CD4-positive, alpha-beta T cell treated with Interleukin-4 for 4 hours (primary cell): Measurements from ENCODE around the gene PLEKHN1.
"Not testable (repeated sequence)": the region's sequence is repeated elsewhere in the genome, so short reads cannot be mapped to it uniquely, and the experiment has no call there.

Experiments used
- DNase-seq: peaks from one replicate; pipeline ENCODE4 v3.0.0-alpha.2; 2020

Gene PLEKHN1

GRCh38 chr1:942864-943533, 23.3 kb upstream of the PLEKHN1 start:
- no peak for DNase-seq

GRCh38 chr1:943545-944340, 22.5 kb upstream of the PLEKHN1 start:
- no peak for DNase-seq

- no peak for DNase-seq
Observed at GRCh38 chr1:944341-945325, 21.6 kb upstream of the PLEKHN1 start.

- no peak for DNase-seq
Observed at GRCh38 chr1:945688-946556, 20.4 kb upstream of the PLEKHN1 start.

GRCh38 chr1:946811-947210, 19.5 kb upstream of the PLEKHN1 start:
- DNase-seq, result not testable (repeated sequence)

GRCh38 chr1:947958-948357, 18.3 kb upstream of the PLEKHN1 start:
- no peak for DNase-seq

GRCh38 chr1:950268-950667, 16.0 kb upstream of the PLEKHN1 start:
- no peak for DNase-seq

- no peak for DNase-seq
Observed at GRCh38 chr1:950881-951280, 15.4 kb upstream of the PLEKHN1 start.

GRCh38 chr1:951364-951763, 14.9 kb upstream of the PLEKHN1 start:
- DNase-seq, result no peak

- DNase-seq, result no peak
Observed at GRCh38 chr1:952201-952600, 14.1 kb upstream of the PLEKHN1 start.

GRCh38 chr1:952603-953002, 13.7 kb upstream of the PLEKHN1 start:
- no peak for DNase-seq

- DNase-seq, result no peak
Observed at GRCh38 chr1:953524-954320, 12.6 kb upstream of the PLEKHN1 start.

GRCh38 chr1:954927-955326, 11.4 kb upstream of the PLEKHN1 start:
- no peak for DNase-seq

GRCh38 chr1:955474-955873, 10.8 kb upstream of the PLEKHN1 start:
- no peak for DNase-seq

- no peak for DNase-seq
Observed at GRCh38 chr1:956636-957035, 9.6 kb upstream of the PLEKHN1 start.

GRCh38 chr1:958823-959730, 7.2 kb upstream of the PLEKHN1 start, which contains the start of gene NOC2L:
TSS of gene NOC2L (minus strand) at chr1:959256. CDS start at chr1:959240, 16 bp downstream.
- DNase-seq, result peak; percentile 94

- no peak for DNase-seq
Observed at GRCh38 chr1:959731-960362, 6.4 kb upstream of the PLEKHN1 start.

- peak; percentile 75 for DNase-seq
Observed at GRCh38 chr1:960363-961131, 5.7 kb upstream of the PLEKHN1 start, which contains the start of gene KLHL17. TSS of gene KLHL17 (plus strand) at chr1:960584. CDS start at chr1:960694, 110 bp downstream.
